Measurements from ENCODE around the gene CHD1L.

DNA sequence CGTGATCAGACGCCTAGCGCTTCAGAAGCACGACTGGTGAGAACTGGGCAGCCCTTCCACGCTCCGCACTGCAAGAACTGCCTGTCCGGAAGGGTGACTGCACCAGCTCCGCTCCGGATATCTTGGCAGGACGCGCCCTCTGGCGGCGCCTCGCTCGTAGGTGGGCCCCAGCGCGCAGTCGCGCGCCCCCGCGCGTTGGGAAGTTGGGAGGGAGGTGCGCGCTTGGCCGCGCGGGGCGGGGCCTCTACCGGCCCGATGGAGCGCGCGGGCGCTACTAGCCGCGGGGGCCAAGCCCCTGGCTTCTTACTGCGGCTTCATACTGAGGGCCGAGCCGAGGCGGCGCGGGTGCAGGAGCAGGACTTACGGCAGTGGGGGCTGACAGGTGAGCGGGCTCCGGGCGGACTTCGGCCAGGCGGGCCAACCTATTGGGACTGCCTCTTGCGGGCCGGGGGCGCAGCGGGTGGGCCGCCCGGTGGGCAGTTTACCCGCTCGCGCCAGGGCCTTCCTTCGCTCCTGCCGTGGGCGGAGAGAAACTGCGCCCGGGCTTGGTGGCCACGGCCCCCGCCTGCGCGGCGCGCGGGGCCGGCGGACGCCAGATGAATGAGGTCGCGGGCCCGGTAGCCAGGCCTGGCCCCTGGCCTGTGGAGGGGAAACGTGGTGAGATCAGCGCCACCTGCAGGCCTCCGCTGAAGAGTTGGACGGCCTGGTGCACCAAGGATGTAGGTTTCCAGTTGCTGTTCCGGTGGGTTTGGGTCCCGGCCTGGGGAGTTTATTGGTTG is at the start of gene CHD1L:
- TF ChIP-seq, protein P1, sequence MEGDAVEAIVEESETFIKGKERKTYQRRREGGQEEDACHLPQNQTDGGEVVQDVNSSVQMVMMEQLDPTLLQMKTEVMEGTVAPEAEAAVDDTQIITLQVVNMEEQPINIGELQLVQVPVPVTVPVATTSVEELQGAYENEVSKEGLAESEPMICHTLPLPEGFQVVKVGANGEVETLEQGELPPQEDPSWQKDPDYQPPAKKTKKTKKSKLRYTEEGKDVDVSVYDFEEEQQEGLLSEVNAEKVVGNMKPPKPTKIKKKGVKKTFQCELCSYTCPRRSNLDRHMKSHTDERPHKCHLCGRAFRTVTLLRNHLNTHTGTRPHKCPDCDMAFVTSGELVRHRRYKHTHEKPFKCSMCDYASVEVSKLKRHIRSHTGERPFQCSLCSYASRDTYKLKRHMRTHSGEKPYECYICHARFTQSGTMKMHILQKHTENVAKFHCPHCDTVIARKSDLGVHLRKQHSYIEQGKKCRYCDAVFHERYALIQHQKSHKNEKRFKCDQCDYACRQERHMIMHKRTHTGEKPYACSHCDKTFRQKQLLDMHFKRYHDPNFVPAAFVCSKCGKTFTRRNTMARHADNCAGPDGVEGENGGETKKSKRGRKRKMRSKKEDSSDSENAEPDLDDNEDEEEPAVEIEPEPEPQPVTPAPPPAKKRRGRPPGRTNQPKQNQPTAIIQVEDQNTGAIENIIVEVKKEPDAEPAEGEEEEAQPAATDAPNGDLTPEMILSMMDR (IDR thresholded peaks at IDR 0.05; ENCODE audit: insufficient read depth, low read length) = peak; percentile 95
- TF ChIP-seq, protein P2, sequence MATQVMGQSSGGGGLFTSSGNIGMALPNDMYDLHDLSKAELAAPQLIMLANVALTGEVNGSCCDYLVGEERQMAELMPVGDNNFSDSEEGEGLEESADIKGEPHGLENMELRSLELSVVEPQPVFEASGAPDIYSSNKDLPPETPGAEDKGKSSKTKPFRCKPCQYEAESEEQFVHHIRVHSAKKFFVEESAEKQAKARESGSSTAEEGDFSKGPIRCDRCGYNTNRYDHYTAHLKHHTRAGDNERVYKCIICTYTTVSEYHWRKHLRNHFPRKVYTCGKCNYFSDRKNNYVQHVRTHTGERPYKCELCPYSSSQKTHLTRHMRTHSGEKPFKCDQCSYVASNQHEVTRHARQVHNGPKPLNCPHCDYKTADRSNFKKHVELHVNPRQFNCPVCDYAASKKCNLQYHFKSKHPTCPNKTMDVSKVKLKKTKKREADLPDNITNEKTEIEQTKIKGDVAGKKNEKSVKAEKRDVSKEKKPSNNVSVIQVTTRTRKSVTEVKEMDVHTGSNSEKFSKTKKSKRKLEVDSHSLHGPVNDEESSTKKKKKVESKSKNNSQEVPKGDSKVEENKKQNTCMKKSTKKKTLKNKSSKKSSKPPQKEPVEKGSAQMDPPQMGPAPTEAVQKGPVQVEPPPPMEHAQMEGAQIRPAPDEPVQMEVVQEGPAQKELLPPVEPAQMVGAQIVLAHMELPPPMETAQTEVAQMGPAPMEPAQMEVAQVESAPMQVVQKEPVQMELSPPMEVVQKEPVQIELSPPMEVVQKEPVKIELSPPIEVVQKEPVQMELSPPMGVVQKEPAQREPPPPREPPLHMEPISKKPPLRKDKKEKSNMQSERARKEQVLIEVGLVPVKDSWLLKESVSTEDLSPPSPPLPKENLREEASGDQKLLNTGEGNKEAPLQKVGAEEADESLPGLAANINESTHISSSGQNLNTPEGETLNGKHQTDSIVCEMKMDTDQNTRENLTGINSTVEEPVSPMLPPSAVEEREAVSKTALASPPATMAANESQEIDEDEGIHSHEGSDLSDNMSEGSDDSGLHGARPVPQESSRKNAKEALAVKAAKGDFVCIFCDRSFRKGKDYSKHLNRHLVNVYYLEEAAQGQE (IDR thresholded peaks at IDR 0.05; ENCODE audit: insufficient replicate concordance, low read depth) = no peak
- TF ChIP-seq GABPA (IDR thresholded peaks at IDR 0.05; ENCODE audit: low read depth) = no peak
- TF ChIP-seq POLR2AphosphoS5 (IDR thresholded peaks at IDR 0.05; ENCODE audit: low read depth) = peak; percentile 74; the same call in 1 of the 2 replicates
- TF ChIP-seq SPI1 (IDR thresholded peaks at IDR 0.05; ENCODE audit: borderline replicate concordance, low read depth) = no peak
